ENCODE data around the gene TXNDC17.

GRCh38 chr17:6661464-6661848 is 20.6 kb downstream of the TXNDC17 start:
- no peak for TF ChIP-seq YY1 (IDR thresholded peaks at IDR 0.05; ENCODE audit: insufficient read depth, insufficient read length)
- no peak for TF ChIP-seq ZNF274 (IDR thresholded peaks at IDR 0.05; ENCODE audit: low read depth, low read length)
- no peak for TF ChIP-seq SUZ12 (IDR thresholded peaks at IDR 0.05; ENCODE audit: extremely low read depth, insufficient read depth, insufficient read length)

Measured in NT2/D1 (cell line).